ENCODE data around the gene GSE1.

DNA sequence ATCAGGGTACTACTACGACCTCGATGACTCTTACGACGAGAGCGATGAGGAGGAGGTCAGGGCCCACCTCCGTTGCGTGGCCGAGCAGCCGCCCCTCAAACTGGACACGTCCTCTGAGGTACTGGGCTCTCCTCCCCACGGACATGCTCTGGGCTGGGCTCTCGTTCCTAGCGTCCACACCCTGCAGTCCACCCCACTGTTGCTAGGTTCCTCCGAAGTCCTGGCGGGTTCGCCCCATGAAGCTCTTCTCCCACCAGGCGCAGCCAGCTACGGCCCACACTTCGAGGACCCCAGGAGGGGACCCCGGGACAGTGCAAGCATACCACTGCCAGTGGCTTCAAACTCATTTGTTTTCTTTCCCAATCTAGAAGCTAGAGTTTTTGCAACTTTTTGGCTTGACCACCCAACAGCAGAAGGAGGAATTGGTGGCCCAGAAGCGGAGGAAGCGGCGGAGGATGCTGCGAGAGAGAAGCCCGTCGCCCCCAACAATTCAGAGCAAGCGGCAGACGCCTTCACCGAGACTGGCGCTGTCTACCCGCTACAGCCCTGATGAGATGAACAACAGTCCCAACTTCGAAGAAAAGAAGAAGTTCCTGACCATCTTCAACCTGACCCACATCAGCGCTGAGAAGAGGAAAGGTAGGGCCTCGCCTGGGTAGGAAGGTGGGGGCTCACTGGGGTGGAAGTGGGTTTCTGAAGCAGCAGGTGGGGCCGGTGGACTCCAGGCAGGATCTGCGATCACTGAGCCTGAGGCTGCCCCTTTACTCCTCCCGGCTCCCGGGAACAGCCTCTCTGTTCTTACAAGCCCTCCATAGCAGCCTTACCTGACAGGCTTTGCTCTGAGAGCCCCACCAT, 50.1 kb downstream of the GSE1 start:
- TF ChIP-seq, protein P1, sequence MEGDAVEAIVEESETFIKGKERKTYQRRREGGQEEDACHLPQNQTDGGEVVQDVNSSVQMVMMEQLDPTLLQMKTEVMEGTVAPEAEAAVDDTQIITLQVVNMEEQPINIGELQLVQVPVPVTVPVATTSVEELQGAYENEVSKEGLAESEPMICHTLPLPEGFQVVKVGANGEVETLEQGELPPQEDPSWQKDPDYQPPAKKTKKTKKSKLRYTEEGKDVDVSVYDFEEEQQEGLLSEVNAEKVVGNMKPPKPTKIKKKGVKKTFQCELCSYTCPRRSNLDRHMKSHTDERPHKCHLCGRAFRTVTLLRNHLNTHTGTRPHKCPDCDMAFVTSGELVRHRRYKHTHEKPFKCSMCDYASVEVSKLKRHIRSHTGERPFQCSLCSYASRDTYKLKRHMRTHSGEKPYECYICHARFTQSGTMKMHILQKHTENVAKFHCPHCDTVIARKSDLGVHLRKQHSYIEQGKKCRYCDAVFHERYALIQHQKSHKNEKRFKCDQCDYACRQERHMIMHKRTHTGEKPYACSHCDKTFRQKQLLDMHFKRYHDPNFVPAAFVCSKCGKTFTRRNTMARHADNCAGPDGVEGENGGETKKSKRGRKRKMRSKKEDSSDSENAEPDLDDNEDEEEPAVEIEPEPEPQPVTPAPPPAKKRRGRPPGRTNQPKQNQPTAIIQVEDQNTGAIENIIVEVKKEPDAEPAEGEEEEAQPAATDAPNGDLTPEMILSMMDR (optimal IDR thresholded peaks at IDR 0.05 in 1 of 3, IDR thresholded peaks at IDR 0.05 in 1 of 3, conservative IDR thresholded peaks at IDR 0.05 in 1 of 3; ENCODE audit: extremely low read depth in 1 of 3, insufficient read depth in 2 of 3, low read length in 3 of 3): no peak
- no peak for TF ChIP-seq EZH2 (IDR thresholded peaks at IDR 0.05; ENCODE audit: low read length)

All from keratinocyte (primary cell).